GM12878 (cell line): ENCODE results near the gene PTPRQ. TPM values are rescaled to one million over a fixed set of nuclear protein-coding genes. Genes with fewer than 3 reads are reported as not detected.

Experiments used
- ATAC-seq: fragments of 200-7000 bp; cut with Tn5 transposase; 3 replicates; pipeline ENCODE4 v1.9.1; 2020; ENCODE audit warnings: mild to moderate bottlenecking, moderate library complexity
- BruUV-seq: library from RNA; stranded (reverse); fragments of 400-500 nt; replicated peaks from 2 replicates; lab custom pipeline; 2021; lab: Mats Ljungman, UMichigan
- CTCF ChIA-PET: fragments of 300-600 bp; sonication (Branson Sonifier 250); formaldehyde crosslinking; extraction: SDS; loops from one replicate; lab custom pipeline; 2021; ENCODE audit warnings: inconsistent platforms; lab: Yijun Ruan, JAX
- POLR2A ChIA-PET: fragments of 350-600 bp; formaldehyde crosslinking; extraction: SDS; loops from one replicate; lab custom pipeline; 2021; ENCODE audit warnings: inconsistent platforms; lab: Charles Lee
- RAD21 ChIA-PET: fragments of 300-600 bp; sonication (Branson Sonifier 250); formaldehyde crosslinking; loops from one replicate; lab custom pipeline; 2023; ENCODE audit warnings: antibody characterized with exemption; ENCODE audit not compliant: unreplicated experiment; lab: Charles Lee
- SMC1A ChIA-PET: fragments of 300-600 bp; sonication (Branson Sonifier 250); formaldehyde crosslinking; loops from one replicate; lab custom pipeline; 2023; ENCODE audit not compliant: unreplicated experiment, uncharacterized antibody; lab: Charles Lee
- DNase-seq: peaks from one replicate; pipeline ENCODE4 v3.0.0-alpha.2; 2011; ENCODE audit warnings: low read depth, low spot score
- FAIRE-seq: peaks from 3 replicates; lab custom pipeline; 2011; peaks lifted over from hg19 to GRCh38; lab: Jason Lieb, UNC
- H2AFZ ChIP-seq: 2 replicates; pipeline ENCODE4 v1.6.0; 2011; ENCODE audit warnings: low read depth, low read length, control low read depth; ENCODE audit not compliant: control insufficient read depth
- H3K27ac ChIP-seq: 2 replicates; pipeline ENCODE4 v1.5.1; 2011; ENCODE audit warnings: control low read depth; ENCODE audit not compliant: control insufficient read depth, insufficient read depth
- H3K27me3 ChIP-seq, 2 experiments: replicated peaks in 1 of 2; 2 replicates each; pipeline versions ENCODE4 v1.6.0 to v1.6.1; 2011; ENCODE audit warnings: low read length in 1 of 2; ENCODE audit not compliant: control insufficient read depth in 2 of 2, insufficient read depth in 2 of 2
- H3K36me3 ChIP-seq, 2 experiments: 2 replicates each; pipeline ENCODE4 v1.5.1; 2011; ENCODE audit warnings: low read length in 1 of 2; ENCODE audit not compliant: control insufficient read depth in 2 of 2, insufficient read depth in 2 of 2
- H3K4me1 ChIP-seq: 2 replicates; pipeline ENCODE4 v1.6.1; 2011; ENCODE audit warnings: mild to moderate bottlenecking, low read length, moderate library complexity, mixed read lengths; ENCODE audit not compliant: control insufficient read depth, insufficient read depth
- H3K4me2 ChIP-seq: 2 replicates; pipeline ENCODE4 v1.6.0; 2011; ENCODE audit warnings: control low read depth; ENCODE audit not compliant: control insufficient read depth, insufficient read depth
- H3K4me3 ChIP-seq: fragments of 200-600 bp; sonication (generic); 2 replicates; pipeline ENCODE4 v1.5.1; 2016
- H3K79me2 ChIP-seq: 2 replicates; pipeline ENCODE4 v1.6.0; 2011; ENCODE audit warnings: low read length; ENCODE audit not compliant: control insufficient read depth, insufficient read depth
- H3K9ac ChIP-seq: 2 replicates; pipeline ENCODE4 v1.8.0; 2011; ENCODE audit warnings: low read length, control low read depth, mixed read lengths; ENCODE audit not compliant: control insufficient read depth, insufficient read depth
- H3K9me3 ChIP-seq: replicated peaks from 3 replicates; pipeline ENCODE4 v1.5.1; 2011; ENCODE audit warnings: mild to moderate bottlenecking, low read length; ENCODE audit not compliant: control insufficient read depth, insufficient read depth
- H4K20me1 ChIP-seq: 2 replicates; pipeline ENCODE4 v1.6.0; 2011; ENCODE audit not compliant: control insufficient read depth, insufficient read depth
- CBX3 ChIP-seq: fragments of 200-600 bp; sonication (generic); IDR thresholded peaks from 2 replicates; pipeline ENCODE4 v1.6.1; 2016; ENCODE audit warnings: low read depth, borderline replicate concordance
- POU2F2 ChIP-seq: IDR thresholded peaks from 3 replicates; pipeline ENCODE4 v1.6.1; 2011; ENCODE audit warnings: low read depth, mild to moderate bottlenecking, low read length, borderline replicate concordance
- SKIL ChIP-seq: fragments of 450-650 bp; IDR thresholded peaks from 2 replicates; pipeline ENCODE4 v1.6.1; 2017; ENCODE audit warnings: mild to moderate bottlenecking, low read depth, inconsistent platforms; ENCODE audit not compliant: poor library complexity, severe bottlenecking
- TCF12 ChIP-seq: IDR thresholded peaks from 2 replicates; pipeline ENCODE4 v1.6.1; 2011; ENCODE audit warnings: low read depth, mild to moderate bottlenecking, low read length
- WRNIP1 ChIP-seq: IDR thresholded peaks from 2 replicates; pipeline ENCODE4 v1.6.1; 2011; ENCODE audit warnings: low read depth, low read length, improper control_type of control experiment, borderline replicate concordance
- WGBS: methylation state at CpG from one replicate; pipeline ENCODE4 v1.1.6; 2016; ENCODE audit warnings: low lambda C conversion rate; ENCODE audit not compliant: insufficient replicate concordance, insufficient coverage; ENCODE audit errors: missing lambda C conversion rate; 5-methylcytosine and 5-hydroxymethylcytosine counted together
- in situ Hi-C: fragments of 300-500 bp; cut with MboI; formaldehyde crosslinking; loops from 9 replicates; pipeline ENCODE4 v1.14.3; 2018; ENCODE audit warnings: mixed read lengths
- intact Hi-C: fragments of 100-400 bp; cut with micrococcal nuclease; formaldehyde crosslinking; loops from one replicate; pipeline ENCODE4 v1.14.2; 2022; ENCODE audit not compliant: unreplicated experiment
- polyA plus RNA-seq, 11 experiments: library from polyadenylated mRNA; depleted of rRNA in 4 of 11; unstranded in 6 of 11; stranded (reverse) in 5 of 11; fragments of >200 nt; fragmentation: Nextera tagmentation in 4 of 11; fragmentation: Illumina TruSeq in 1 of 11; extraction: Ambion mirVana in 4 of 11; extraction: Trizol in 1 of 11; gene quantifications; 1 replicate in 1 of 11; 2 replicates in 10 of 11; pipeline versions ENCODE4 v1.2.1 to v1.2.3, GENCODE V29; 2011 to 2016; ENCODE audit warnings: inconsistent platforms in 2 of 11, missing spikeins in 2 of 11, low read depth in 1 of 11
- total RNA-seq, 4 experiments: library from RNA; depleted of rRNA in 3 of 4; stranded (reverse); fragments of >200 nt in 3 of 4; fragmentation: Illumina TruSeq in 1 of 4; extraction: Trizol in 1 of 4; gene quantifications; 2 replicates each; pipeline versions ENCODE4 v1.2.1 to v1.2.3, GENCODE V29; 2013 to 2021

PTPRQ gene
- total and polyA plus RNA-seq, 10 of the 15 experiments (the other 5 are each of a cell fraction or from before 2014, with no cell fraction given) = 0.01 TPM; not detected in 9

GRCh38 chr12:80559766-80560165, 115.7 kb downstream of the PTPRQ start:
- 0% methylated on average over 1 of the region's 1 CpG for WGBS

GRCh38 chr12:80565271-80565670, 121.2 kb downstream of the PTPRQ start:
- no peak overlapping the region for H3K4me2 ChIP-seq
- no peak for FAIRE-seq
- H3K79me2 ChIP-seq = no peaks in the 10 kb centered on the region
- TF ChIP-seq CBX3 = no peak
- H3K4me3 ChIP-seq = no peak overlapping the region
- WGBS = 0% methylated on average over 2 of the region's 2 CpGs
- no peaks in the 10 kb centered on the region for H3K9me3 ChIP-seq
- no peak overlapping the region for H3K9ac ChIP-seq
- intact Hi-C loops = no loop called here
- RAD21 ChIA-PET = no interaction called here
- SMC1A ChIA-PET = no interaction called here
- H3K36me3 ChIP-seq = no peaks in the 10 kb centered on the region
- CTCF ChIA-PET = no interaction called here
- no peaks in the 10 kb centered on the region for H3K4me1 ChIP-seq
- H3K27me3 ChIP-seq = no peaks in the 10 kb centered on the region
- H2AFZ ChIP-seq = no peak overlapping the region
- no peak for ATAC-seq
- no TSS peak for BruUV-seq
- no peaks in the 10 kb centered on the region for H4K20me1 ChIP-seq
- POLR2A ChIA-PET = interaction anchor here (0.6 kb wide), 1 partner anchor 233 kb away, joined by 3 read pairs; no protein-coding TSS in a partner anchor
- H3K27ac ChIP-seq = no peak overlapping the region
- in situ Hi-C loops = no loop called here
- DNase-seq = no peak

More at GRCh38 chr12:80559766-80560165, 115.7 kb downstream of the PTPRQ start:
- no TSS peak for BruUV-seq
- ChIA-PET CTCF (no interaction called here), POLR2A (no interaction called here), SMC1A (no interaction called here), RAD21 (no interaction called here)
- intact Hi-C loops (no loop called here), in situ Hi-C loops (no loop called here)
- Histone ChIP-seq H3K4me2 (no peak overlapping the region), H2AFZ (no peak overlapping the region), H3K9me3 (no peaks in the 10 kb centered on the region), H4K20me1 (no peaks in the 10 kb centered on the region), H3K4me3 (no peak overlapping the region), H3K4me1 (no peaks in the 10 kb centered on the region), H3K27ac (no peak overlapping the region), H3K79me2 (no peaks in the 10 kb centered on the region), H3K36me3 (no peaks in the 10 kb centered on the region), H3K9ac (no peak overlapping the region), H3K27me3 (no peaks in the 10 kb centered on the region)
- no peak for ATAC-seq
- FAIRE-seq = no peak
- no peak for DNase-seq
- TF ChIP-seq WRNIP1 (no peak), SKIL (no peak), POU2F2 (no peak), TCF12 (no peak)
